Nucleus accumbens (tissue), 56 donors: ENCODE data around the gene ZBTB43.

ENCODE experiments used
- DNase-seq, 56 donors: peaks; one replicate each; lab custom pipeline; 2025; lab: John Stamatoyannopoulos, UW

Gene ZBTB43

DNA sequence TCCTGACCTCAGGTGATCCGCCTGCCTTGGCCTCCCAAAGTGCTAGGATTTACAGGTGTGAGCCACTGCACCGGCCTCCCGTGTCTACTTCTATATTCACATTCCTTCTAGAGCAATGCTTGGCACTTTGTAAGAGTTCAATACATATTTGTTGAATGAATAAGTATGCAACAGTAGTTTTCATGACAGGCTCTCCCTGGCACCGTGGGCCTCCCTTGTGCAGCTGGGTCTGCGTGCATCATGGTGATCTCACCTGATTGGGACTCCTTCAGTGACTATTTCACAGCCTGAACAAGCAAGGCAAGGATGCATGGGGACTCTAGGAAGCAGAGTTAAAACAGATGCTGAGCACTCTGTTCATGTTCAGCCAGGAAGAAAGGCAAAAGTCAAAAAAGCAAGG, 48.8 kb downstream of the ZBTB43 start:
- DNase-seq = no peak

DNA sequence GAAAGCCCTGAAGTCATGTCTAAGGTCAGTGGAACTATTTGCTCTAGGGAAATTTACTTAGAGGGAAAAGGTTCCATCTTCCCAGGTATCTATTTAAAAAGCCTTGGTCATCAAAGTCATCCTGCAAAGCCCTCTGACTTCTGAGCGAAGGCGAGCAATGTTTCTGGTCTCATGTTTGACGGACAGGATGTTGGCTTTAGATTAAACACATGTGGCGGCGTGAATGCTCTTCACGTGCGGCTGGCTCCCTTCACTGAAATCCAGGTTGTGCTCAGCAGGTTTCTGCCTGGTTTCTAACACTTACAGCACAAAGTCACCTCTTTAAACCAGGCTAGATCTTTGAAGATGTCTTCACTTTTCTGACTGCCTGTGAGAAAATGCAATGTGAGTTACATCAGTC, 49.9 kb downstream of the ZBTB43 start:
- no peak for DNase-seq

DNA sequence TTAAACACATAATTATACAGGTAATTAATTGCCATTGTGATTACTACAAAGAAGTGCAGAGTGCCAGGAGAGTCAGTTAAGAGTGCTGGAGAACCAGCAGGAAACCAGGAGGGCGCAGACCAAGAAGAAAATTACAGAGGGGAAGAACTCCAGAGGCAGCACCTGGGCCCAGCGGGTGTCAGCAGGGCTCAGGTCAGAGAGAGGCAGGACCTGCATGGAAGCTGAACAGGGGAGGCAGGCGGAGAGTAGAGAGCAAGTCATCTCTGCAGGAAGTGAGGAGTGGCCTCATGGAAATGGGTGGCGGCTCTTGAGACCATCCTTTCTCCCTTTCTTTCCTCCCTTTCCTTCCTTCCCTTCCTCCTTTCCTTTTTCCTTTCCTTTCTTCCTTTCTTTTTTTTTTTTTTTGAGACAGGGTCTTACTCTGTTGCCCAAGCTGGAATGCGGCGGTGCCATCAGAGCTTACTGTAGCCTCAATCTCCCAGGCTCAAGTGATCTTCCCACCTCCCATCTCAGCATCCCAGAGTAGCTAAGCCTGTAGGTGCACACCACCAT, 51.6 kb downstream of the ZBTB43 start:
- DNase-seq = no peak

DNA sequence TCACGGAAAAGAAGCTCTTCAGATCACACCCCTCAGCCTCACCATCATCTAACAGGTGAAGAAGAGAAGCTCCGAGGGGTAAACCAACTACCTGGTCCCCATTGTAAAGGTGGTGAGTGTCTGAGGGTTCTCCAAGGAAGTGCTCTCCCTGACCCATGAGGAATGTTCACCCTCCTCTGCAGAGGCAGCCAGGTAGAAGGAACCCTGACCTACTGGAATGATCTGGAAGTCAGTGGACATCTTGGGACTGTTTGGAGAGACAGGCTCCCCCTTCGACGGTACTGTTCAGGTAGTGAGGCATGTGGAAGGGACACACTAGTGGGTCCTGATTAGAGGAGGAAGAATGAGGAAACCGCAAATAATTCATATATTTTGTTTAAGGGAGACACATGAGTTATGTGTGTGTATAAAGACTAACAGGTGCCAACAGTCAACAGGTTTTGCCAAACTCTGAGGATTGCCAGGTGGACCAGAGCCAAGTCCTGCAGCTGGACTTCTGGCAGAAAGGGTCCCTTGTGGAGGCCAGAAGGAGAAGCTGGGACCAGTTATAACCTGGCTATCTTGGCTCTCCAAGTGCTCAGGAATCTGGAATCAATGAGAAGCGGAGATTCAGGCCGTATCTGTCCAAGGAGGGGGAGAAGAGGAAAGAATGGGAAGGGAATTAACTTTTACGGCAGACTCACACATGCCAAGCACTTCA, 52.6 kb downstream of the ZBTB43 start:
- no peak for DNase-seq

DNA sequence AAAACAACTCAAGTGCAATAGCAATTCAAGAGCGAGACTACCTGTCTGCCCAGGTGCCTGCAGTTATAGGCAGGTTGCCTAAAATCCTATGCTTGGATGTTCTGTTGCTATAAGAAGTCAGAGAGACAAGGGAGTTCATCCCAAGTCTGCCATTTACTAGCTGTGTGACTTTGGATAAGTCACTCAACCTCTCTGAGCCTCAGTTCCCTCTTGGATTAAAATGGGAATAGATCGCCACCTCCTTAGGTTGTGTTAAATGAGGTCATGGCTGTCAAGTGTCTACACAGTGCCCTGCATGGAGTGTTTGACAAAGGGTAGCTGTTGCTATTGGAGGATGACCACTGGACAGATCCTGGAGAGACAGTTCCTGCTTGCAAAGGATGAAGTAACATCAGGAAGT, 54.3 kb downstream of the ZBTB43 start:
- no peak for DNase-seq

DNA sequence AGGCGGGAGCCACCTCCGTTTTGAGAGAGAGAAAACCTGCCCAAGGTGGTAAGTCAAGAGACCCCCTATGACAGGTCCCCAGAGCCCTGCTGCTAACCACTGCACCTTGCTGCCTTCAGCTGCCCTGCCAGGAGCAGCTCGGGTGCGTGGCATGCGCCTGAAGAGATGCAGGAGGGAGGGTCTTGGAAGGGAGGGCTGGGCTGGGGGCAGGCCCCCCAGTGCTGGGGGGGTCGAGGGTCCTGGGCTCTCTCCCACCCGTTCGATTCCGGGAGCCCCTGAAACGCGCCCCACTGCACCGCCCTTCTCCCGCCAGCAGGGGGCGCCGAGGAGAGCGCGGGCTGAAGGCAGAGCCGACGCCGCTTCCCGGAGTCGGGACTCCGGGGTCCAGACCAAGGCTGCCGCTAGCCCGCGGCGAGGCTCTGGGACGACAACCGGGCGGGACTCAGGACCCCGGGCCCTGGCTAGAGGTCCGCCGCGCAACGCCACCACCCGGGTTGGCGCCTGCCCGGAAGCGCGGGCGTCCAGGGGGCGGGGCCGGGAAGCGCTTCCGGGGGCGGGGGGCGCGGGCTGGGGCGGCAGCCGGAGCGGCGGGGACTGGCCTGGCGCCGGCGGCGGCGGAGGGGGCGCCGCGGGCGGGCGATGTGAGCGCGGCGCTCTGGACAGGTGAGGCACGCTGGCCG, 55.4 kb downstream of the ZBTB43 start, which contains the start of gene ZBTB34:
TSS of gene ZBTB34 (plus strand) at position 563 of the 680 bp plus-strand sequence. CDS start 18,761 bp downstream, outside the sequence.
- peak in 44 of 56 donors; percentile 25 to 89 (median 70) for DNase-seq

DNA sequence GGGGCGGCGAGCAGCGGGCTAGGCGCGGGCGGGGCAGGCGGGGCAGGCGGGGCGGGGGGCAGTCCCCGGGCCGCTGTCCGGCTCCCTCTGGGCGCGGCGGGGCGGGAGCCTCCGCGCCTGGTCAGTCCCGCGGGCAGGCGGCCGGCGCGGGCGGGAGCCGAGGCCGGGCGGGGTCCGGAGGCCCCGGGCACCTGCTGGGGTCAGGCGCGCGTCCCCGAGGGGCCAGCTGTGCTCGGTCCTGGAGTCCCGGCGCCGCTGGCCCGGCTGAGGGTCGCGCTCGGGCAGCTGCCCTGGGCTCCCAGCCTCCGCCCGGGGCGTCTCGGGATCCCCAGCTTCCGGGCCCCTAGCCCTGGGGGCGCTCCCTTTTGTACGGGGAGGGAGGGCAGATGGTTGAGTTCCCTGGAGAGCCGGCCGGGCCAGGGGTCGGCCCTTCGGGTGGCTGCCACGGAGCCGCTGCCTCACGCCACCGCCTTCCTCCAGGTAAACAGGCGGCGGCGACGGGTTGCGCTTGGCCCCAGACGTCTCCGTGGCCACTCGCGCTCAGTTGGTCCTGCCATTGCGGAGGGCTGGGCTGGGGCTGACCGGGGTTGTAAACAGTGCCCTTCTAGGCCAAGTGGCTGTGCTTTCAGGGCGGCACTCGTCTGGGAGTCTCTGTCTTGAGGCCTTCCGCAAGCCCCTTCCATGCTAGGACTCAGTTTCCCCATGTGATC, 56.1 kb downstream of the ZBTB43 start:
- DNase-seq = peak in 6 of 56 donors; percentile 10 to 71 (median 43)

DNA sequence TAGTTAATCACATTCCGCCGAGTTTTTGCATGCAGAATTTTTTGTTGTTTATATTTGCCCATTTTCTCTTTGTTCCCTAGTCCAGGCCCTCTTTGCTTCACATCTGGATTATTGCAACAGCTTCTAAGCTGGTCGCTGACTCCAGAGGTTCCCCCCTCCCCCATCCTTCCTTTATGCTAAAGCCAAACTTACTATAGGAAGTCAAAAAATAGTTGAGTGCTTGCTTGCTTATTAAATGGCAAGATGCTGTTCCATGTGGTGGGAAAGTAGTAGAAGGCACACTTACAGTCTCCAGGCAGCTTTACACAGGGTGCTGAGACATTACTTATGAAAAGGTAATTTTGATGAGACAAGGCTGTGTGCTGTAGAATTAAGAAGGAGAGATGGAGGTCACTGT, 56.9 kb downstream of the ZBTB43 start:
- no peak for DNase-seq

DNA sequence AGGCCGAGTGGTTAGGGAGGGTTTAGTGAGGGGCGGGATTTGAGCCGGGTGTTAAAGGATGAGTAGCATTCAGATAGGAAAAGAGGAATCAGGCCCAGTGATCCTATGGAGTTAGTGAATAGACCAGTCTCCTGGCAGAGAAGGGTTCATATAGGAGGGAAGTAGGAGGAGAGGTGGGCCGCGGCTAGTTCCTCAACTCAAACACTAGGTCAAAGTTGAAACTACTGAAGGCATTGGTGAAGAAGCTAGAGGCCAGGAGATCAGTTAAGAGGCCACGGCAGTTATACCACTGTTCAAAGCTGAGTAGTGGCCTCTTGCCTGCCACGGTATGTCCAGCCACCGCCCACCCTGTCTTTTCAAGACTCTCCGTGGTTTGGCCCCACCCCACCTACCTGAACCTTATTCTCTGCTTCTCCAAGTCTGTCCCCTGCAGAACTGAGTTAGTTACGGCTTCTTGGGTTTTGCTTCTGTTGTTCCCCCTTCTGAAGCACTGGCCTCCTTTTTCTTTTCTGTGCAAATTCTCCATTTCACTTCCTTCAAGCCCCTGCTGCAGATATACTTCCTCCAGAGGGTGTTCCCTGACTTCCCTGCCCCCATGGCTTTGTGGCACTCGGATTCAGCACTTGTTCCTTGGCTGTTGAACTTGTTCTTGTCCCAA, 57.4 kb downstream of the ZBTB43 start:
- DNase-seq = peak in 2 of 56 donors; percentile 40 to 42

DNA sequence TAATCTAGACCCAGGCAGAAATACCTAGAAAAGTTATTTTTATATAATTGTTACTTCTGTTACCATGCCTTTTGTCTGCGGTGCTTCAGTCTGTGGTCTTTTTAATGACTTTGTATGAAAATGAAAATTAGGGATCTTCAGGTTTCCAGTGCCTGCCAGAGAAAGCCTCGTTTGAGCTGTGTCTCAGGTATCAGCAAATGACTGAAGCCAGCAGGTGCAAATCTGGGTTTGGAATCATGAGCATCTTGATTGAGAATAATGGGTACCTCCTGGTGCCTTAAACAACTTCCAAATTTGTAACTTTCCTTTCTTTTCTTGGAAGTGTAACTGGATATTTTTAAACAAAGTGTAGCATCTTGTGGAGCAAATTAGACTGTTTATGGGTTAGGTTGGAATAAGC, 59.9 kb downstream of the ZBTB43 start:
- DNase-seq = no peak

DNA sequence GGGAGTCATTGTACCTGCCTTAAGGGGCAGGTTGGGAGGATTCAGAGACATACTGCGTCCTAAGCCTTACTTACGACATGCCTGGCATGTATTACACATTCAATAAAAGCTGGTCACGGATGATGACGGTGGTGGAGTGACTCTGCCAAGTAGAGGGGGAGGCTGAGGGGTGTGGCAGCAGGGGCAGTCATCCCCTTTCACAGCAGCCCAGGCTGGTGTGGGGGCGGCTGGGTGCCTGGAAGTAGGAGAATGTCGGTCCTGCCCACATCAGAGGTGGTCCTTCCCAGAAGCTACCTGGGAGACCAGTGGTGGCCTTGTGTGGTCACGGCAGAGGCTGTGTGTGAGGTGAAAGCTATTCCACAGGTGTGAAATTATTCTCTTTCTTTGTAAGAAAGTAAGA, 64.5 kb downstream of the ZBTB43 start:
- DNase-seq = no peak

DNA sequence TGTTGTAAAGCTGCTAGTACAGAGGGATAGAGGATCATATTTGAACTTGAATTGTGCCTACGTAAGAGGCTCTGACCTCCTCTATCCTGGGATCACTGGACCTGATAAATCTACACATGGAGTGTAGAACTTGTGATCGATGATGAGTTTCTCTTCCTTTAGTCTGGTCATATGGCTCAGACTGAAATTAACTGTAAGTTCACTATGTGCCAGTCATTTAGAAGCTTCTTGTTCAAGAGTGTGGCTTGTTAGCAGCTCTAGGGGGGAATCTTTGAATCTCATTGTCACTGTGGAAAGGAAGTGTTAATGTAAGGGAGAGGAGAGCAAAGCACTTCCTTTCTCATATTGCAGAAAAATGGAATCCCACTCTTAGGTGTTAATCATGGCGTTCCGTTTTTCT, 67.7 kb downstream of the ZBTB43 start:
- DNase-seq = no peak

DNA sequence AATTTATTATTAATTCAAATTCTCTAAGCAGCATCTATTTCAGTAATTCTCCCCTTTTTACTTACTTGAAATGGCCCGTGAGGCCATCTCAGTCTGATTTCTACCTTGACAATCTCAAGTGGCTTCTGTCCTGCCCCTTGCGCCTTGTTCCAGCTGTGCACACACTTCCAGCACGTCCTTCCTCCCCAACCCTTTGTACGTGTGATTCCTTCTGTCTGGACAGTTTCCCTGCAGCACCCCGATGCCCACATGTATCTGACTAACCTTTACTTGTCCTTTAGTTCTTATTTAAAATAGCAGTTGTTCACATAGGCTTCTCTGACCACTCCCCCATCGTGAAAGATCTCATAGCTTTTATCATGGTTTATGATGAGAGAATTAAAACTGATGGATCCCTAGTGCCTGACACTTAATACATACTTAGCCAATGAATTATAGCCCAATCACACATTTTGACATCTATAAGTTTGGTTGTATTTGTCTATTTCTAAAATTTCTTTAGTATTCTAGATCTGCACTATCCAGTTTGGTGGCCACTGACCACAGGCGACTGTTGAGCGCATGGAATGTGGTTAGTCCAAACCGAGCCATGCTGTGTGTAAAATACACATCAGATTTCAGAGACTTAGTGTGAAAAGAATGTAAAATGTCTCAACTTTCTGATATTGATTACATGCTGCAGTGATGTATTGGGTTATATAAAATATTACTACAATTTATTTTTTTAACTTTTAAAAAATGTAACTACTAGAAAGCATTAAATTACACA, 69.9 kb downstream of the ZBTB43 start:
- DNase-seq = no peak

DNA sequence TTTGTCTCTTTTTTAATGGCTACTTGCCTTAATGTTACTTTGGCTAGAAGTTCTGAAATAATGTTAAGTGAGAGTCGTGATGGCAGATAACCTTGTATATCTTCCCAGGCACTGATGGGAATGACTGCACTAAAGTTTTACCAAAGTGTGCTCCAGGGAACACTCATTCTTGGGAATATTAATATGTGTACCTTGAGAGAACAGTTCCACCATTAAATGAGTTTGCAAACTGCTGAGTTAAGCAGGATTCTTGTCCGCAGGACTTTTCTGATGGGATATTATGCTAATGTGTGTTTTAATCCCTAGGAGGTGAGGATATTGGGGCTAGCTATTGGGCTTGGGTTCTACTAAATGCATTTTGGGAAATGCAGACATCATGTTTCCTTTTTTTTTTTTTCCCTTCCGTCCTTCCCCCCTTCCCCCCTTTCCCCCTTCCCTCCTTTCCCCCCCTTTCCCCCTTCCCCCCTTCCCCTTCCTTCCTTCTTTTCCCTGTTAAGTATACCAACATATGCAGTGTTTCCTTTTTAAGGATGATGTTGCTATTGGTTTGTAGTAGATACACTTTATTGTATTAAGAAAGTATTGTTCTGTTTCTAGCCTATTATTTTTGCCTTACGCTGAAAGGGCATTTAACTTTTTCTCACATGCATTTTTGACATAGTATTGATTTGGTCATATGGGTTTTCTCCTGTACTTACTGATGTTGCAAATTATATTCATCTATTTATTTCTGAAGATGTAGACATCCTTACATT, 71.1 kb downstream of the ZBTB43 start:
- DNase-seq = no peak

DNA sequence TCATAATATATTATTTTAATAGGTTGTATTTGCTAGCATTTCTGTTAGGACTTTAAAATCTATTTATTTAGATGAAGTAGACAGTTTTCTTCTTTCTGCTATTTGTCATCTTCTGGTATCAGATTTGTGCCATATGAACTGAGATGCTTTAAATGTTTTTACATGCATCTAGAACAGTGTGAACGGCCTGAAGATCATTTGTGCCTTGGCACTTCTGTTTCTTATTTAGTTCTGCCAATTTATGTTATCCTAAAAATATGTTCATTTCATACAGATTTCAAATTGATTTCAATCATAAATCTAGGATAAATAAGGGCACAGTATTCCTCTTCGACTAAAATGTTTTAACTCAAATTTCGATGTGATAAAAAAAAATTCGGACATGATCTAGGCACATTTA, 71.7 kb downstream of the ZBTB43 start:
- no peak for DNase-seq

DNA sequence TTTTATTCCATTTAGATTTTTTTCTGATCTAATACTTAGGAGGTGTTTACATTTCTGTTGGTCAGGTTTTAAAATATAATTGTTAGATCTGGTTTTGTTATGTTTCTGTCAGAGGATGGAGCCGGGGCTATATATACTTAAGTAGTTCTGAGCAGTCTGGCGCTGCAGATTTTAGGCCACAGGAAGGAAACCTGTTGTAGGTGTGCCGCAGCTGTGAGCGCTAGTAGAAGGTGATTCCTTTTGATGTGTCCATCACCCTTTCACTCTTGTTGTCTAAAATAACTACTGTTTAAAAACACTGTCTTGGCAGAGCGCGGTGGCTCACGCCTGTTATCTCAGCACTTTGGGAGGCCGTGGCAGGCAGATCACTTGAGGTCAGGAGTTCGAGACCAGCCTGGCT, 72.6 kb downstream of the ZBTB43 start:
- no peak for DNase-seq

DNA sequence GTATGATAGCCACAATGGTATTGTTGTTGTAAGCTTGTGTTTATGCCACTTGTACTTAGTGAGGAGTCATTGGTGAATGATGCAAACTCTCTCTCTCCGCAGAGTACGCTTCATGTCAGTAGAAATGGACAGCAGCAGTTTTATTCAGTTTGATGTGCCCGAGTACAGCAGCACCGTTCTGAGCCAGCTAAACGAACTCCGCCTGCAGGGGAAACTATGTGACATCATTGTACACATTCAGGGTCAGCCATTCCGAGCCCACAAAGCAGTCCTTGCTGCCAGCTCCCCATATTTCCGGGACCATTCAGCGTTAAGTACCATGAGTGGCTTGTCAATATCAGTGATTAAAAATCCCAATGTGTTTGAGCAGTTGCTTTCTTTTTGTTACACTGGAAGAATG, 74.4 kb downstream of the ZBTB43 start:
- DNase-seq = peak in 3 of 56 donors; percentile 10 to 29 (median 18)

DNA sequence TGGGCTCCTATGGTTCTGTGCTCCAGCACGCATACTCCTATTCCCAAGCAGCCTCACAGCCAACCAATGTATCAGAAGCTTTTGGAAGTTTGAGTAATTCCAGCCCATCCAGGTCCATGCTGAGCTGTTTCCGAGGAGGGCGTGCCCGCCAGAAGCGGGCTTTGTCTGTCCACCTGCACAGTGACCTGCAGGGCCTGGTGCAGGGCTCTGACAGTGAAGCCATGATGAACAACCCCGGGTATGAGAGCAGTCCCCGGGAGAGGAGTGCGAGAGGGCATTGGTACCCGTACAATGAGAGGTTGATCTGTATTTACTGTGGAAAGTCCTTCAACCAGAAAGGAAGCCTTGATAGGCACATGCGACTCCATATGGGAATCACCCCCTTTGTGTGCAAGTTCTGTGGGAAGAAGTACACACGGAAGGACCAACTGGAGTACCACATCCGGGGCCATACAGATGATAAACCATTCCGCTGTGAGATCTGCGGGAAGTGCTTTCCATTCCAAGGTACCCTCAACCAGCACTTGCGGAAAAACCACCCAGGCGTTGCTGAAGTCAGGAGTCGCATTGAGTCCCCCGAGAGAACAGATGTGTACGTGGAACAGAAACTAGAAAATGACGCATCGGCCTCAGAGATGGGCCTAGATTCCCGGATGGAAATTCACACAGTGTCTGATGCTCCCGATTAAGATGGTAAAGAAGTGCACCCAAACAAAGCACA, 75.5 kb downstream of the ZBTB43 start:
- DNase-seq = peak in 1 of 56 donors; percentile 10
